DND-41 (cell line): ENCODE data around the gene PLA2G2E.

ENCODE experiments used
- CTCF ChIP-seq: IDR thresholded peaks from 2 replicates; pipeline ENCODE4 v1.5.1; 2012; ENCODE audit warnings: borderline replicate concordance, low read length, moderate library complexity, mild to moderate bottlenecking; ENCODE audit not compliant: poor library complexity, severe bottlenecking; ENCODE audit errors: extremely low read depth
- EZH2 ChIP-seq: IDR thresholded peaks from 3 replicates; pipeline ENCODE4 v1.6.1; 2012; ENCODE audit warnings: borderline replicate concordance, low read depth, mild to moderate bottlenecking, moderate library complexity, low read length, inconsistent platforms; ENCODE audit not compliant: severe bottlenecking

- no peak for TF ChIP-seq CTCF
- TF ChIP-seq EZH2 = no peak
Observed at GRCh38 chr1:19903621-19904020, 19.8 kb downstream of the PLA2G2E start.
